Ovary (tissue), 3 donors: ENCODE measurements around the gene ABHD15.

Experiments used
- EP300 ChIP-seq: sonication (generic); formaldehyde crosslinking; IDR thresholded peaks from one replicate; pipeline ENCODE4 v1.6.1; 2017; ENCODE audit warnings: antibody characterized with exemption
- POLR2A ChIP-seq: fragments of 450-650 bp; IDR thresholded peaks from one replicate; pipeline ENCODE4 v1.6.1; 2017; ENCODE audit warnings: antibody characterized with exemption, mild to moderate bottlenecking, moderate library complexity
- TF ChIP-seq, protein P1 (sequence below), 3 donors: fragments of 450-650 bp in 2 of 3; fragments of 200-600 bp in 1 of 3; IDR thresholded peaks; one replicate each; pipeline versions ENCODE4 v1.5.1 to v1.8.0; 2016 to 2022; ENCODE audit warnings: antibody characterized with exemption in 3 of 3, mild to moderate bottlenecking in 1 of 3
- donor health status: DM: no; HTN: no; CAD: no.

DNA sequence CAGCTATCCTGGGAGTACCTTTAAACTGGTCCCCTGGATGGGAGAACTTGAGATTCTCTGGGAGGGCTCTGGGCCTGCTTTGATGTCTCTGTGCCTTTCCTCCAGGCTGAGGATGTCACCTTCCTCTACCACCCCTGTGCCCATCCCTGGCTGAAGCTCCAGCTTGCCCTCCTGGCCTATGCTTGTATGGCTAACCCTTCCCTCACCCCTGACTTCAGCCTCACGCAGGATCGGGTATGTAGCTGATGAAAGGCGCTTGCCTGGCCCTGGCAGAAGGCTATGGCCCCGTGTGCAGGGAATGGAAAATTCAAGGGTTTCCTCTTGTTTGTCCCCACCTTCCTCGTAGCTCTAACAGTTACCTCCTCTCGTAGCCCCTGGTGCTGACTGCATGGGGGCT, 4.6 kb upstream of the ABHD15 start:
- TF ChIP-seq POLR2A (no peak), EP300 (no peak)
- TF ChIP-seq, protein P1, sequence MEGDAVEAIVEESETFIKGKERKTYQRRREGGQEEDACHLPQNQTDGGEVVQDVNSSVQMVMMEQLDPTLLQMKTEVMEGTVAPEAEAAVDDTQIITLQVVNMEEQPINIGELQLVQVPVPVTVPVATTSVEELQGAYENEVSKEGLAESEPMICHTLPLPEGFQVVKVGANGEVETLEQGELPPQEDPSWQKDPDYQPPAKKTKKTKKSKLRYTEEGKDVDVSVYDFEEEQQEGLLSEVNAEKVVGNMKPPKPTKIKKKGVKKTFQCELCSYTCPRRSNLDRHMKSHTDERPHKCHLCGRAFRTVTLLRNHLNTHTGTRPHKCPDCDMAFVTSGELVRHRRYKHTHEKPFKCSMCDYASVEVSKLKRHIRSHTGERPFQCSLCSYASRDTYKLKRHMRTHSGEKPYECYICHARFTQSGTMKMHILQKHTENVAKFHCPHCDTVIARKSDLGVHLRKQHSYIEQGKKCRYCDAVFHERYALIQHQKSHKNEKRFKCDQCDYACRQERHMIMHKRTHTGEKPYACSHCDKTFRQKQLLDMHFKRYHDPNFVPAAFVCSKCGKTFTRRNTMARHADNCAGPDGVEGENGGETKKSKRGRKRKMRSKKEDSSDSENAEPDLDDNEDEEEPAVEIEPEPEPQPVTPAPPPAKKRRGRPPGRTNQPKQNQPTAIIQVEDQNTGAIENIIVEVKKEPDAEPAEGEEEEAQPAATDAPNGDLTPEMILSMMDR (IDR thresholded peaks at IDR 0.05) = no peak
